Effector memory CD4-positive, alpha-beta T cell (primary cell): ENCODE measurements around the gene BIN2.
"Not testable (repeated sequence)": the region's sequence is repeated elsewhere in the genome, so short reads cannot be mapped to it uniquely, and the experiment has no call there.

ENCODE experiments used
- DNase-seq, 3 donors: peaks; one replicate each; pipeline ENCODE4 v3.0.0-alpha.2; 2020
- H3K27ac ChIP-seq: 2 replicates; pipeline ENCODE4 v1.7.0; 2013; ENCODE audit warnings: mild to moderate bottlenecking, low read length, moderate library complexity; ENCODE audit not compliant: insufficient read depth, poor library complexity, severe bottlenecking
- H3K27me3 ChIP-seq: replicated peaks from 2 replicates; pipeline ENCODE4 v1.7.0; 2013; ENCODE audit warnings: mild to moderate bottlenecking, low read length; ENCODE audit not compliant: insufficient read depth, control insufficient read depth, poor library complexity, severe bottlenecking
- H3K36me3 ChIP-seq: 2 replicates; pipeline ENCODE4 v1.7.0; 2013; ENCODE audit warnings: mild to moderate bottlenecking, low read length, moderate library complexity; ENCODE audit not compliant: control insufficient read depth, insufficient read depth
- H3K4me1 ChIP-seq: 2 replicates; pipeline ENCODE4 v1.7.0; 2013; ENCODE audit warnings: low read length, mild to moderate bottlenecking; ENCODE audit not compliant: control insufficient read depth, insufficient read depth, poor library complexity, severe bottlenecking
- H3K4me3 ChIP-seq: 2 replicates; pipeline ENCODE4 v1.7.0; 2013; ENCODE audit warnings: low read length, low read depth, mild to moderate bottlenecking; ENCODE audit not compliant: insufficient read depth, poor library complexity, severe bottlenecking
- H3K9me3 ChIP-seq: 2 replicates; pipeline ENCODE4 v1.7.0; 2013; ENCODE audit warnings: mild to moderate bottlenecking, low read length, moderate library complexity; ENCODE audit not compliant: control insufficient read depth

The BIN2 gene

GRCh38 chr12:51318846-51319599, 5.0 kb downstream of the BIN2 start:
- Histone ChIP-seq H3K27ac (peak overlapping the region; percentile 94), H3K4me1 (peaks cover 66% of the 10 kb centered on the region), H3K9me3 (no peaks in the 10 kb centered on the region), H3K27me3 (no peaks in the 10 kb centered on the region), H3K36me3 (peaks cover 3% of the 10 kb centered on the region), H3K4me3 (peak overlapping the region; percentile 35)
- peak in 2 of 3 donors; percentile 17 to 26 for DNase-seq

- H3K27me3 ChIP-seq, H3K36me3 ChIP-seq, H3K9me3 ChIP-seq: not testable (repeated sequence)
- Histone ChIP-seq H3K4me1 (peaks cover 62% of the 10 kb centered on the region), H3K27ac (peak overlapping the region; percentile 94), H3K4me3 (peak overlapping the region; percentile 35)
- peak in 1 of 3 donors; percentile 7 for DNase-seq
Measured at GRCh38 chr12:51318057-51318806, 5.7 kb downstream of the BIN2 start.

- H3K36me3 ChIP-seq, result peaks cover 44% of the 10 kb centered on the region
- H3K4me1 ChIP-seq, result peaks cover 33% of the 10 kb centered on the region
Measured at GRCh38 chr12:51311389-51311788, 12.6 kb downstream of the BIN2 start.

GRCh38 chr12:51307655-51308593, 16.1 kb downstream of the BIN2 start:
- no peak for DNase-seq
- peaks cover 19% of the 10 kb centered on the region for H3K4me1 ChIP-seq
- no peaks in the 10 kb centered on the region for H3K27me3 ChIP-seq
- no peaks in the 10 kb centered on the region for H3K9me3 ChIP-seq
- no peak overlapping the region for H3K27ac ChIP-seq
- H3K4me3 ChIP-seq, result no peak overlapping the region
- H3K36me3 ChIP-seq, result peaks cover 60% of the 10 kb centered on the region

More at GRCh38 chr12:51311389-51311788, 12.6 kb downstream of the BIN2 start:
- H3K27me3 ChIP-seq, result no peaks in the 10 kb centered on the region
- H3K9me3 ChIP-seq, result no peaks in the 10 kb centered on the region
- peak overlapping the region; percentile 25 for H3K27ac ChIP-seq
- no peak for DNase-seq
- no peak overlapping the region for H3K4me3 ChIP-seq

- H3K36me3 ChIP-seq, result peaks cover 67% of the 10 kb centered on the region
- H3K9me3 ChIP-seq, result no peaks in the 10 kb centered on the region
- DNase-seq, result no peak
- H3K27ac ChIP-seq, result no peak overlapping the region
- H3K4me1 ChIP-seq, result peaks cover 19% of the 10 kb centered on the region
- H3K27me3 ChIP-seq, result no peaks in the 10 kb centered on the region
- no peak overlapping the region for H3K4me3 ChIP-seq
Measured at GRCh38 chr12:51306507-51306906, 17.5 kb downstream of the BIN2 start.

GRCh38 chr12:51300768-51301167, 23.2 kb downstream of the BIN2 start:
- H3K4me3 ChIP-seq, H3K4me1 ChIP-seq, H3K9me3 ChIP-seq, H3K27me3 ChIP-seq, H3K27ac ChIP-seq, DNase-seq: not testable (repeated sequence)
- H3K36me3 ChIP-seq, result peaks cover 76% of the 10 kb centered on the region

GRCh38 chr12:51295651-51296050, 28.3 kb downstream of the BIN2 start:
- H3K36me3 ChIP-seq, result peaks cover 70% of the 10 kb centered on the region
- no peak overlapping the region for H3K27ac ChIP-seq
- no peaks in the 10 kb centered on the region for H3K9me3 ChIP-seq
- no peak for DNase-seq
- no peak overlapping the region for H3K4me3 ChIP-seq
- H3K27me3 ChIP-seq, result no peaks in the 10 kb centered on the region
- H3K4me1 ChIP-seq, result no peaks in the 10 kb centered on the region

GRCh38 chr12:51294097-51294496, 29.9 kb downstream of the BIN2 start:
- H3K27ac ChIP-seq, H3K4me1 ChIP-seq, H3K9me3 ChIP-seq, H3K4me3 ChIP-seq, H3K27me3 ChIP-seq, DNase-seq: not testable (repeated sequence)
- peaks cover 65% of the 10 kb centered on the region for H3K36me3 ChIP-seq

- H3K4me1 ChIP-seq, result no peaks in the 10 kb centered on the region
- no peak overlapping the region for H3K4me3 ChIP-seq
- H3K9me3 ChIP-seq, result no peaks in the 10 kb centered on the region
- DNase-seq, result no peak
- no peak overlapping the region for H3K27ac ChIP-seq
- H3K27me3 ChIP-seq, result no peaks in the 10 kb centered on the region
- peaks cover 65% of the 10 kb centered on the region for H3K36me3 ChIP-seq
Measured at GRCh38 chr12:51293696-51294095, 30.3 kb downstream of the BIN2 start.
